Adrenal gland (tissue), 5 donors: ENCODE results near the gene LYPD1.

Experiments
- POLR2A ChIP-seq, 2 donors: fragments of 450-650 bp; IDR thresholded peaks; one replicate each; pipeline ENCODE4 v1.6.1; 2017; ENCODE audit warnings: antibody characterized with exemption in 2 of 2, mild to moderate bottlenecking in 2 of 2, moderate library complexity in 1 of 2
- TF ChIP-seq, protein P1 (sequence below), 6 experiments: fragments of 450-650 bp in 4 of 6; fragments of 200-600 bp in 2 of 6; sonication (generic) in 1 of 6; IDR thresholded peaks; 1 replicate in 5 of 6; 2 replicates in 1 of 6; pipeline versions ENCODE4 v1.5.1 to v1.8.0; 2016 to 2021; ENCODE audit warnings: antibody characterized with exemption in 6 of 6, mild to moderate bottlenecking in 2 of 6, moderate library complexity in 1 of 6
- donor health status: DM: no; HTN: no; CAD: no.

DNA sequence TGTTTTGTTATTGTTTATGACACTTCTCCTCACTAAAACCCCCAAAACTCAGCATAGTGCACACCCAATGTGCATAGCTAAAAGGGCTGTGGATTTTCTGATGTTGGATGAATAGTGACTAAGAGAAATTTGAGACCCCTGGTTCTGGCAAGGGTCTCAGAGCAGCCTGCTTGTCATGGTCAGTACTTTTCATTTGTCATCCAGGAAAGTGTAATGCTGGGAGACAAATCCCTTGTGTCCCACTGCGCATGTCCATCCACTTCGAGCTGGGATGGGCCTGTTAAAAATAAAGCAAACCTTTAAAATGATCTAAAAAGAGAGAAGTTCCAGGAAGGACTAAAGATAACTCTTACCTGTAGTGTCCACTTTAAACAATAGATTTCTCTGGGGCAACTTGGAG lies 46.9 kb upstream of the LYPD1 start:
- TF ChIP-seq, protein P1, sequence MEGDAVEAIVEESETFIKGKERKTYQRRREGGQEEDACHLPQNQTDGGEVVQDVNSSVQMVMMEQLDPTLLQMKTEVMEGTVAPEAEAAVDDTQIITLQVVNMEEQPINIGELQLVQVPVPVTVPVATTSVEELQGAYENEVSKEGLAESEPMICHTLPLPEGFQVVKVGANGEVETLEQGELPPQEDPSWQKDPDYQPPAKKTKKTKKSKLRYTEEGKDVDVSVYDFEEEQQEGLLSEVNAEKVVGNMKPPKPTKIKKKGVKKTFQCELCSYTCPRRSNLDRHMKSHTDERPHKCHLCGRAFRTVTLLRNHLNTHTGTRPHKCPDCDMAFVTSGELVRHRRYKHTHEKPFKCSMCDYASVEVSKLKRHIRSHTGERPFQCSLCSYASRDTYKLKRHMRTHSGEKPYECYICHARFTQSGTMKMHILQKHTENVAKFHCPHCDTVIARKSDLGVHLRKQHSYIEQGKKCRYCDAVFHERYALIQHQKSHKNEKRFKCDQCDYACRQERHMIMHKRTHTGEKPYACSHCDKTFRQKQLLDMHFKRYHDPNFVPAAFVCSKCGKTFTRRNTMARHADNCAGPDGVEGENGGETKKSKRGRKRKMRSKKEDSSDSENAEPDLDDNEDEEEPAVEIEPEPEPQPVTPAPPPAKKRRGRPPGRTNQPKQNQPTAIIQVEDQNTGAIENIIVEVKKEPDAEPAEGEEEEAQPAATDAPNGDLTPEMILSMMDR (IDR thresholded peaks at IDR 0.05) = no peak
- no peak for TF ChIP-seq POLR2A (IDR thresholded peaks at IDR 0.05)
